Stimulated activated CD4-positive, alpha-beta T cell treated with anti-CD3 and anti-CD28 coated beads, Interleukin-2, amount 100 ng/mL, for 48 hours (primary cell): Measurements from ENCODE around the gene MT1F.
"Not testable (repeated sequence)": the region's sequence is repeated elsewhere in the genome, so short reads cannot be mapped to it uniquely, and the experiment has no call there.

ENCODE experiments used
- DNase-seq, 2 donors: peaks; one replicate each; pipeline ENCODE4 v3.0.0-alpha.2; 2020

The MT1F gene

GRCh38 chr16:56657555-56658326 is at the start of gene MT1F:
Gene MT1F (plus strand): TSS chr16:56657959. CDS start chr16:56658059, 100 bp downstream.
- DNase-seq = peak; percentile 56 to 60

- DNase-seq = peak; percentile 84 to 87
Measured at GRCh38 chr16:56608043-56608875, 49.5 kb upstream of the MT1F start, which contains the start of gene MT2A. Gene MT2A (plus strand): TSS chr16:56608584. CDS start chr16:56608656, 72 bp downstream.

- DNase-seq = no peak
Measured at GRCh38 chr16:56608876-56609462, 48.8 kb upstream of the MT1F start.

GRCh38 chr16:56609463-56609921 is 48.3 kb upstream of the MT1F start:
- DNase-seq = peak; percentile 69 to 75

GRCh38 chr16:56610017-56610608 is 47.6 kb upstream of the MT1F start:
- peak; percentile 59 to 69 for DNase-seq

- no peak for DNase-seq
Measured at GRCh38 chr16:56610609-56611111, 47.1 kb upstream of the MT1F start.

- no peak for DNase-seq
Measured at GRCh38 chr16:56611281-56611833, 46.4 kb upstream of the MT1F start.

GRCh38 chr16:56613706-56614105 is 44.1 kb upstream of the MT1F start:
- DNase-seq = no peak

- DNase-seq = no peak
Measured at GRCh38 chr16:56614549-56614991, 43.2 kb upstream of the MT1F start.

- no peak for DNase-seq
Measured at GRCh38 chr16:56615353-56615752, 42.4 kb upstream of the MT1F start.

- no peak for DNase-seq
Measured at GRCh38 chr16:56616608-56617211, 41.0 kb upstream of the MT1F start.

GRCh38 chr16:56617212-56618085 is 40.3 kb upstream of the MT1F start:
- peak in 1 of 2 donors; percentile 55 for DNase-seq

- DNase-seq = no peak
Measured at GRCh38 chr16:56618138-56618537, 39.6 kb upstream of the MT1F start.

- DNase-seq = no peak
Measured at GRCh38 chr16:56620339-56620897, 37.3 kb upstream of the MT1F start.

GRCh38 chr16:56621665-56622445 is 35.9 kb upstream of the MT1F start:
- DNase-seq = not testable (repeated sequence)

GRCh38 chr16:56623184-56623583 is 34.6 kb upstream of the MT1F start:
- DNase-seq = not testable (repeated sequence)

- DNase-seq = no peak
Measured at GRCh38 chr16:56623637-56624036, 34.1 kb upstream of the MT1F start.

- peak; percentile 55 to 59 for DNase-seq
Measured at GRCh38 chr16:56625140-56625942, 32.4 kb upstream of the MT1F start, which contains the start of gene MT1E. Gene MT1E (plus strand): TSS chr16:56625781. CDS start chr16:56625852, 71 bp downstream.
